GM18907 (cell line): ENCODE data around the gene TPBGL.
"Not testable (repeated sequence)": the region's sequence is repeated elsewhere in the genome, so short reads cannot be mapped to it uniquely, and the experiment has no call there.

ENCODE experiments used
- ATAC-seq: cut with Tn5 transposase; IDR thresholded peaks from one replicate; pipeline ENCODE4 v1.9.1; 2021; ENCODE audit warnings: mild to moderate bottlenecking, moderate library complexity; ENCODE audit not compliant: unreplicated experiment

The TPBGL gene

GRCh38 chr11:75270896-75271418 is 30.4 kb downstream of the TPBGL start:
- ATAC-seq: no peak

GRCh38 chr11:75271730-75272129 is 31.2 kb downstream of the TPBGL start:
- no peak for ATAC-seq

GRCh38 chr11:75272391-75272790 is 31.8 kb downstream of the TPBGL start:
- no peak for ATAC-seq

DNA sequence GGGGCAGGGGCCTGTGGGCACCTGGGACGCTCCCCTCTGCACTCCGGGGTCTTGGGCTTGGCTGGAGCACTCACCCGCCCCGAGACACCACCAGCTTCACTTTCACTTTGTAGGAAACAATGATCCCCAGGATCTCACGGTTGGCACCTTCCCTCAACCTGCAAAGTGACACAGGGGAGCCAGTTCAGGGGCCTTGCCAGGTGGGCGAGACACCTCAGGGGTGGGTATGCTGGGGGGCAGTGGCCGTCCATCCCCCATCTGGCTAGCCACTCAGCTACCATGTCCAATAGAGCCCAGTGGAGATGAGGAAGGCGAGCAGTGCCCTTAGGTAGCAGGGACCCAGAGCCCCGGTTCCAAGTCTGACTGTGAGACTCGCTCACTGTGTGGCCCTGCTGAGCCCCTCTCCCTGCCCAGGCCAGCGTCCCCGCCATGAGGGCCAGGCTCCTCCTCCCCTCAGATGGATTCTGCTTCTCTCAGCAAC is 32.3 kb downstream of the TPBGL start:
- ATAC-seq: no peak

DNA sequence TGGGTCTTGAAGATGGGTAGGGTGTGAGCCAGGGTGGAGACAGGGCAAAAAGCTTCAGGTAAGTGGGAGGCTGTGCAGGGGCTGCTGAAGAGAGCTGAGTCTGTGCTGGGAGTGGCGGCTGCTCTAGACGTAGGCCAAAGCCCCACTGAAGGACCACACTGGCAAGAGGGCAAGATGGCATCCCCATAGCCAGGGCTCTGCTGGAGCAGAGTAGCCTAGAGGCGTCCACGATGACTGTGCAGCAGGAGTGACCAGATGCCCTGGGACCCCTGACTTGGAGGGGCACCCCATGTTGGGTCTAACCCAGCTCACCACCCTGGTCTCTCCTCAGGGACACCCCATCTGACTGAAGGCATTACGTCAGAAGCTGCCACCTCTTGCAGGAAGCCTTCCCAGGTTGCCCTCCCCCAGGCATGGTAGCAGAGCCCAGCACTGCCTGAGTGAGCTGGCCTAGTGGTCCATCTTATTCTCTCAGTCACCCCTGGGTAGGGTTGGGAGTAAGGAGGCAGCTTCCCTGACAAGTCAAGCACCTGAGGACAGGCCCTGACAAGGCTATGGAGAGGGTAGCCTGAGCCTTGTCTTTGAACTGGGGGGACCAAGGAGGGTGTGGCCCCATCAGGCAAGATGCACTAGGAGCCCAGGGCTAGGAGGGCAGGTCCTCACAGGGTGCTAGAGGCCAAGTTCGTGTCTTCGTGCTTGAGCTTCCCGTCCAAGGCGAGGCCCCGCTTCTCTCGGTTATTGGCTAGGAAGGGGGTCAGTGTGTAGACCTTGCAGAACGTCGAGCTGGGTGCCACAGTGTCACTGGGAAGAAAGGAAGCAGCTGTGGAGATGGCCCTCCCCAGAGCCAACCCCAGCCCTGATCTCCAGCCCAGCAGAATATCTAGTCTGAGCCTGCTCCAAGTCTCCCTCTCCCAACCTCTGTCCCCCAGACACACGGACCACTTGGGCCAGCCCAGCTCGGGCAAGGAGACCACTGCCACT is 33.1 kb downstream of the TPBGL start:
- ATAC-seq: no peak

- not testable (repeated sequence) for ATAC-seq
These were observed 34.1 kb downstream of the TPBGL start for GRCh38 chr11:75274716-75275115.

GRCh38 chr11:75275581-75275980 is 35.0 kb downstream of the TPBGL start:
- ATAC-seq: no peak

DNA sequence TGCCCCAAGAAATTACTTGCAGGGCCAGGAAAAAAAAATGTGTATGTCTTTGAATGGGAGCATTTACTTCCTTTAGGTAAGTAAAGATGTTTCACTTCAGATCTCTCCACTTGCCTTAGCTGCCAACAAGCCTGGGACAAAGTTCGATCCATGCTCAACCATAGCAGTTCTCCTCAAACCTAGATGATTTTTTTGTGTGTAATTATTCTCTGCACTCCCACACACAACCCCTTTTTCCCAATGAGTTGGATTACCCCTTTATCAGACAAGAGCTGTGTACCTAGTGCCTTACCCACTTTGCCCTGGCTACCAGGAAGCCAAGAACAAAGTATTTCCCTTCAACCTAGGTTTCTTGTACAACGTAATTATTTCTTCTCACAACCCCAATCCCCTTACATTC is 35.6 kb downstream of the TPBGL start:
- ATAC-seq: no peak

GRCh38 chr11:75276686-75277085 is 36.1 kb downstream of the TPBGL start:
- no peak for ATAC-seq

- no peak for ATAC-seq
These were observed 36.7 kb downstream of the TPBGL start for GRCh38 chr11:75277211-75277805.

GRCh38 chr11:75277991-75278790 is 37.6 kb downstream of the TPBGL start:
- ATAC-seq: no peak

DNA sequence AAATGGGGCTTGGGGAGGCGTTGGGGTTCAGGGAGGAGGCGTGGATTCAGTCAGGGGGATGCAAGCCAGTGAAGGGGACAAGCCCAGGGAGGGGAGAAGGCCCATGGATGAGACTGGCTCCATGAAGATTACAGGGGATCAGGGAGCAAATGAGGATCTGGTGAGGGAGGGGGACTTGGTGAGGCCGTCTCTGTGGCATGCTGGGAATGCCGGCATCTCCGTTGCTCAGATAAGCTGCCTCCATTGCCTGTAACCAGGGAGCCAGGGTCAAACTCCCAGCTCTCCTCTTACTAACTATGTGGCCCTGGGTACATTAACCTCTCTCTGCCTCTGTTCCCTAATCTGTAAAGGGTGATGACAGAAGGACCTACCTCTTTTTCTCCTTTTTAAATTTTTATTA is 38.7 kb downstream of the TPBGL start:
- ATAC-seq: no peak

DNA sequence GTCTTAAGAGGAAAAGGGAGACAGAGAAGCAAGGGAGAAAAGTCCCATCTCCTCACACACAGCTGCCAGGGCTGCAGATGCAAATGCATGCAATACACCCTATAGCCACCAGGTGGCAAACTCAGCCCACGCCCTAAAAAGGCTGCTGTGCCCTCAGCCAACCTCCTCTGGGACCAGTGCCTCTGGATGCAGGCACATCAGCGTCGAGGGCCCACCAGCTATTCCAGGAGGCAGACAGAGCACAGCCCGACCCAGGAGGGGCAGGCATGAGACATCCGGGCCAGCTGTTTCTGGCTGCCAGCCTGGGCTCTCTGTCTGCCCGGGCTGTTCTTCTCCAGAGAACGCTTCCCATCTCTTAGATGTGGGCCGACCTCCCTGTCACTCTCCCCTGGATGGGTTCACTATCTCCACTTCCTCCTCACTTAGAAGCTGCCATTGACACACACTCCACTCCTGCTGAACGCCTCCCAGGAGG is 39.7 kb downstream of the TPBGL start:
- ATAC-seq: peak; percentile 55

DNA sequence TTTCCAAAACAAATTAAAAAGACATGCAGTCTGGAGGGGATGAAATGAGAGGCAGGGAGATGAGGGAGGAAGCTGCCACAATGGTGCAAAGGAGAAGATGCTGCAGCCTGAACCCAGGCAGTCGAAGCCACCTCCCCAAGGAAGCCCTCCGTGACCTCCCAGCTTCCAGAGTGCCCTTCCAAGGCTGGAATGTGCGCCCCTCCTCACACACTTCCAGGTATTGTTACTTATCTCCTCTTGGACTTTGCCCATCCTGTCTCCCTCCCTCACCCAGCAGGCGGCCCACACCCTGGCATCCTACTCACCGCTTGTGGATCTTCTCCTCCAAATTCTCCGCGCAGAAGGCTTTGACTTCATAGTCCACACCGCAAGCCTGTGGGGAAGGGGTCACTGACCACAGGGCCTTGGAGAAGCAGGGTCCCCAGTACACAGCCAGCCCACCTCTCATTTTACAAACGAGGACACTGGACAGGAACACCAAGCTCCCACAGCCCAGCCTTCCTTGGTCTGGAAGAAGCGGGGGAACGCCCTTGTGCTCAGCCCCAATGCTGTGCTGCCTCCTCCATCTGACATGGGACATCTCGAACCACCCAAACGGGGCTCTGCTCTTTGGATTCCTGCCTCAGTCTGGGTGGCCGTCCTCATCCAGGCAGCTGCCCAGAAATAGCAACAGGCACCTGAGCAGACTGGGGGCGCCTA is 40.3 kb downstream of the TPBGL start:
- ATAC-seq: no peak

GRCh38 chr11:75281469-75282095 is 41.0 kb downstream of the TPBGL start:
- no peak for ATAC-seq

GRCh38 chr11:75283391-75283931 is 42.9 kb downstream of the TPBGL start:
- ATAC-seq: no peak

- no peak for ATAC-seq
These were observed 45.3 kb downstream of the TPBGL start for GRCh38 chr11:75285776-75286360.

DNA sequence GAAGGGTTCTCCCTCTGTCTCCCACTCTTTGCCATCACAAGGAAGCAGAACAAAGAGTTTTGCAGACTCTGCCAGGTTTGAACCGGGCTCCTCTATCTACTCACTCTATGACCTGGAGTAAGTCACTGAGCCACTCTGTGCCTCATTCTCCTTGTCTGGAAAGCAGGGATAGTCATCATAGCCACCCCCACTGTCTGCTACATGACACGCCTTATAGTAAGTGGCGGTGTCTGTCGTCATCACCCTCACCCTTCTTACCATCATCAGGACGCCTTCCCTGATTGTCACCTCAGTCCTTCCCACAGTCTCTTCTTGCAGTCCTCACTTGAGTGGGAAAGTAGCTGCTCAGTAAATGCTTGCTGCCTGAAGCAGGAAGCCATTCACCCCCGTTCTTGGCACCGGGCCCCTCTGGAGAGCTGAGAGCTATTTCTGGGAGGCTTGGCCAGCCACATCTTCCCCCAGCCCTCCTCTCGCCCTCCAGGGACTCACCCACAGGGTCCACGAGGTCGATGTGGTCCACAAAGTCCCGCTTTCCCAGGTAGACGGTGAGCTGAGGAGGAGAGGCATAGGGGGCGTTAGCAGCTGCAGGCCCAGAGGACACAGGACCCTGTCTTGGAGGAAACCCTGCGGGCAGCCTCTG is 46.4 kb downstream of the TPBGL start:
- ATAC-seq: no peak

DNA sequence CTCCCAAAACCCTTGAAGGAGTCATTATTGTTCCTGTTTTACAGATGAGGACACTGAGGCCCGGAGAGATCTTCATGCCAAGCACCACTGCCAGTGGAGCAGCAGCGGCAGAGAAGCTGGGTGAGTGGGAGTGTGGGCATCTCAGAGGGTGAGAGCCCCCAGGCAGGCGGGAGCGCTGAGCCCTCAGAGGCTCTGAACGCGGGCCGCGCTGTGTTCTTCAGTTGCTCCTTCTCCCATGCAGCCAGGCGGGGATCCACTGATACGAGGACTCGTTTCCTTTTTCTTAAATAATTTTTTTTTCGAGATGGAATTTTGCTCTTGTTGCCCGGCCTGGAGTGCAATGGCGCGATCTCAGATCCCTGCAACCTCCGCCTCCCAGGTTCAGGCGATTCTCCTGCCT is 47.0 kb downstream of the TPBGL start:
- no peak for ATAC-seq
